ENCODE results near the gene P4HA2.

- TF ChIP-seq CTCF (conservative IDR thresholded peaks at IDR 0.05) (no peak), ZFX (IDR thresholded peaks at IDR 0.05) (no peak)
Measured at GRCh38 chr5:132275367-132276220, 47.9 kb upstream of the P4HA2 start.

All from C4-2B (cell line).